ENCODE data around the gene UXS1. TPM values are rescaled to one million over a fixed set of nuclear protein-coding genes. Genes with fewer than 3 reads are reported as not detected.

Gene UXS1
- total RNA-seq, 2 experiments from 2014 or later = 47.4 to 47.8 TPM

DNA sequence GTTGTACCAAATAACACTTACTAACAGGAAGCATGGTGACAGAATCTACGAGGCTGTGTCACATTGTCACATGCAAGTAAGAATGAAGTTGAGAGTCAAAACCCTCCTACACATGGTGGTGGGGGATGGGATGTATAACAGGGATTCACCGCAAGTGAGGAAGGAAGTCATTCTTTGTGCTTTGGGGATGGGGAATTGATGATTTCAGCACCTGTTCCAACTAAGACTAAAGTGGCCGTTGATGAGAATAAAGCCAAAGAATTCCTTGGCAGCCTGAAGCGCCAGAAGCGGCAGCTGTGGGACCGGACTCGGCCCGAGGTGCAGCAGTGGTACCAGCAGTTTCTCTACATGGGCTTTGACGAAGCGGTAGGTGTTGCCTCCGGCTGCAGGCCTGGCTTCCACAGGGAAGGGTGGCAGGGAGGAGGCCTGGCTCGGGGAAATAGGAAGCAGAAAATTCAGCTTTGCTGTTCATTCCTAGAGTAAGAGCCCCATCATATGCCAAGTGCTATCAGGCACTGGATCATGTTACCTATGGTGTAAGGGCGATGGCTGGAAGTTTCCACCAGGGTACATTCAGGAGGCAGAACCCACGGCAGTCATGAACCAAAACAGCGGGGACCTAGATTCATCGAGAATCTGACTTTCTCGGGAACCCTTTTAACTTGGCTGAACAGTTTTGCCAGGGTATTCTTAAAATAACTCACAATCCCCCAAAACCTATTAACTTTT is 120.3 kb downstream of the UXS1 start:
- no peak overlapping the region for H3K27ac Mint-ChIP-seq
- ATAC-seq (peak; percentile 54), DNase-seq (no peak)
- TF ChIP-seq, protein P1, sequence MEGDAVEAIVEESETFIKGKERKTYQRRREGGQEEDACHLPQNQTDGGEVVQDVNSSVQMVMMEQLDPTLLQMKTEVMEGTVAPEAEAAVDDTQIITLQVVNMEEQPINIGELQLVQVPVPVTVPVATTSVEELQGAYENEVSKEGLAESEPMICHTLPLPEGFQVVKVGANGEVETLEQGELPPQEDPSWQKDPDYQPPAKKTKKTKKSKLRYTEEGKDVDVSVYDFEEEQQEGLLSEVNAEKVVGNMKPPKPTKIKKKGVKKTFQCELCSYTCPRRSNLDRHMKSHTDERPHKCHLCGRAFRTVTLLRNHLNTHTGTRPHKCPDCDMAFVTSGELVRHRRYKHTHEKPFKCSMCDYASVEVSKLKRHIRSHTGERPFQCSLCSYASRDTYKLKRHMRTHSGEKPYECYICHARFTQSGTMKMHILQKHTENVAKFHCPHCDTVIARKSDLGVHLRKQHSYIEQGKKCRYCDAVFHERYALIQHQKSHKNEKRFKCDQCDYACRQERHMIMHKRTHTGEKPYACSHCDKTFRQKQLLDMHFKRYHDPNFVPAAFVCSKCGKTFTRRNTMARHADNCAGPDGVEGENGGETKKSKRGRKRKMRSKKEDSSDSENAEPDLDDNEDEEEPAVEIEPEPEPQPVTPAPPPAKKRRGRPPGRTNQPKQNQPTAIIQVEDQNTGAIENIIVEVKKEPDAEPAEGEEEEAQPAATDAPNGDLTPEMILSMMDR (IDR thresholded peaks at IDR 0.05) = no peak
- H3K4me3 Mint-ChIP-seq = no peak overlapping the region
- H3K9me3 Mint-ChIP-seq = no peaks in the 10 kb centered on the region
- ChIA-PET POLR2A (interaction anchor here (0.6 kb wide), 1 partner anchor 985 kb away, joined by 4 read pairs; no protein-coding TSS in a partner anchor), CTCF (no interaction called here)
- intact Hi-C loops (cut with micrococcal nuclease) = no loop called here
- H3K27me3 Mint-ChIP-seq = no peaks in the 10 kb centered on the region
- H3K36me3 Mint-ChIP-seq (ENCODE audit: low read depth) = peaks cover 2% of the 10 kb centered on the region
- H3K4me1 Mint-ChIP-seq (ENCODE audit: low read depth) = peaks cover 30% of the 10 kb centered on the region

- no peak overlapping the region for H3K4me3 Mint-ChIP-seq
- H3K9me3 Mint-ChIP-seq = no peaks in the 10 kb centered on the region
- DNase-seq (no peak), ATAC-seq (no peak)
- ChIA-PET POLR2A (interaction anchor here (1.0 kb wide), 1 partner anchor 187 kb away, joined by 3 read pairs; no protein-coding TSS in a partner anchor), CTCF (interaction anchor here (1.0 to 2.0 kb wide), 2 partner anchors 13 to 17 kb away, joined by 3 to 4 read pairs; no protein-coding TSS in a partner anchor)
- no peaks in the 10 kb centered on the region for H3K36me3 Mint-ChIP-seq (ENCODE audit: low read depth)
- H3K4me1 Mint-ChIP-seq (ENCODE audit: low read depth) = peaks cover 23% of the 10 kb centered on the region
- H3K27ac Mint-ChIP-seq = no peak overlapping the region
- intact Hi-C loops (cut with micrococcal nuclease) = no loop called here
- H3K27me3 Mint-ChIP-seq = peaks cover 2% of the 10 kb centered on the region
- TF ChIP-seq, protein P1 (IDR thresholded peaks at IDR 0.05) = no peak
These were observed 123.9 kb downstream of the UXS1 start for GRCh38 chr2:106070181-106070580.

DNA sequence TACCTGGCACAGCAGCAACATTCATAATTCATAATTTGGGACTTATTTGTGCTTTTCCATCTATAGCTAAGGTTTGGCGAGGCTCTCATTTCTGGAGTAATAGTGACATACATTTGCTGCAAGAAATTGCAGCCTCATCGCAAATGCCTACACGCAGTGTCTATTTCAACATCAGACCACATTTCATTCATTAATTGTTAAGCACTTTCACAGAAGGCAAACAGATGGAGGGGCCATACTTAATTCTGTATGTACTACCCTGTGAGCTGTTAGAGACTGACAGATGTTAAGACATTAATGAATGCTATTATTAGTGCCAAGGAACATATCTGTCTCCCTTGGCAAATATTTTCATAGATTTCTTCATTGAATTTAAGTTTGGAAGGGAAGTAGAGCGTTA is 125.7 kb downstream of the UXS1 start:
- DNase-seq (no peak), ATAC-seq (no peak)
- no peak overlapping the region for H3K4me3 Mint-ChIP-seq
- TF ChIP-seq, protein P1 (IDR thresholded peaks at IDR 0.05) = no peak
- no peaks in the 10 kb centered on the region for H3K36me3 Mint-ChIP-seq (ENCODE audit: low read depth)
- intact Hi-C loops (cut with micrococcal nuclease) = no loop called here
- no peaks in the 10 kb centered on the region for H3K9me3 Mint-ChIP-seq
- ChIA-PET POLR2A (interaction anchor here (0.6 to 1.2 kb wide), 4 partner anchors 10 to 995 kb away, joined by 3 to 4 read pairs (median 4); no protein-coding TSS in a partner anchor), CTCF (interaction anchor here (2.0 kb wide), 1 partner anchor 16 kb away, joined by 11 read pairs; no protein-coding TSS in a partner anchor)
- peaks cover 2% of the 10 kb centered on the region for H3K27me3 Mint-ChIP-seq
- peaks cover 19% of the 10 kb centered on the region for H3K4me1 Mint-ChIP-seq (ENCODE audit: low read depth)
- H3K27ac Mint-ChIP-seq = no peak overlapping the region

DNA sequence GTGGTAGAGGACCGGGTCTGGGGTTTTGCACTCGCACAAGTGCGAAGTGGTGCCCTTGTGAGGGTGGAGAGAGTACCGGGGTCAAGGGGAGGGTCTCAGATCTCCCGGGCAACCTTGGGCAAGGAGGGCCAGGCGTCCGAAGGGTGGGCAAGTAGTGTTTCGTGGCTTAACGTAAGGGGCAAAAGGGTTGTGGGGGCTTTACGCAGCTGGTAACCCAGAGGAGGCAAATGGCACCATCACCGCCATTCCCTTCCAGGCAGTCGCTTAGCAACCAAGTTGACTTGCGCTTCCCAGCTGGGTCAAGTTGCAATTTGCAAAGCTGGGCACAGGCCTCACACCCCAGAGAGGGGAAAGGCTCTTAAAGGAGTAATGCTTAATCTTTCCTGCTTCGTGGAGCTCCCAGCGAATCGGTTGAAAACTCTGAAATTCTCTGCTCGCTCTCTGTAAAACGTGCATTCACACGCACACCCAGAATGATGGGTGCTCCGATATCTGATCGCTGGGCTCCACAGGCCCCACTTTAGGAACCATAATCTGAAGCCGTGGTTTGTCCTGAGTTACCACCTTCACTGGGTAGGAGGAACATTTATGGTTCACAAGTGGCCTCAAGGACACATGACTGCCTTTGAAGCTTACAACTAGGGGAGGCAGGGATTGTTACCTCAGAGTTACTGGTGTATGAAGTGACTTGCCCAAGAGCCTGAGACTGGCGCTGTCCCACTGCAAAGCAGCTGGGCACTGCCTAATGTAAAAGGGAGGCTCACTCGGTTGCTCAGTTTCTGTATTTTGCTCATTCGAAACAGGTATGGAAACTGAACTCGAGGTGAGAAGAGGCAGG is 127.9 kb downstream of the UXS1 start:
- no peaks in the 10 kb centered on the region for H3K9me3 Mint-ChIP-seq
- peak overlapping the region; percentile 61 for H3K4me3 Mint-ChIP-seq
- TF ChIP-seq, protein P1 (IDR thresholded peaks at IDR 0.05) = no peak
- H3K27me3 Mint-ChIP-seq = peaks cover 2% of the 10 kb centered on the region
- intact Hi-C loops (cut with micrococcal nuclease) = no loop called here
- CTCF ChIA-PET = interaction anchor here (1.2 kb wide), 1 partner anchor 10 kb away, joined by 3 read pairs; no protein-coding TSS in a partner anchor
- no peaks in the 10 kb centered on the region for H3K36me3 Mint-ChIP-seq (ENCODE audit: low read depth)
- DNase-seq (no peak), ATAC-seq (peak; percentile 16)
- POLR2A ChIA-PET = no interaction called here
- H3K27ac Mint-ChIP-seq = peak overlapping the region; percentile 58
- peaks cover 18% of the 10 kb centered on the region for H3K4me1 Mint-ChIP-seq (ENCODE audit: low read depth)
